Diencephalon (tissue), 1 donor: Measurements from ENCODE around the gene CDC73. TPM values are rescaled to one million over a fixed set of nuclear protein-coding genes. Genes with fewer than 3 reads are reported as not detected.

Experiments
- small RNA-seq: library from RNA; depleted of rRNA; stranded (forward); fragments of <200 nt; gene quantifications from one replicate; pipeline ENCODE3, GENCODE V24; 2014
- total RNA-seq: library from RNA; depleted of rRNA; stranded (reverse); fragments of >200 nt; gene quantifications from one replicate; pipeline ENCODE4 v1.2.3, GENCODE V29; 2014

CDC73 gene
- 42.2 TPM for total RNA-seq

DNA sequence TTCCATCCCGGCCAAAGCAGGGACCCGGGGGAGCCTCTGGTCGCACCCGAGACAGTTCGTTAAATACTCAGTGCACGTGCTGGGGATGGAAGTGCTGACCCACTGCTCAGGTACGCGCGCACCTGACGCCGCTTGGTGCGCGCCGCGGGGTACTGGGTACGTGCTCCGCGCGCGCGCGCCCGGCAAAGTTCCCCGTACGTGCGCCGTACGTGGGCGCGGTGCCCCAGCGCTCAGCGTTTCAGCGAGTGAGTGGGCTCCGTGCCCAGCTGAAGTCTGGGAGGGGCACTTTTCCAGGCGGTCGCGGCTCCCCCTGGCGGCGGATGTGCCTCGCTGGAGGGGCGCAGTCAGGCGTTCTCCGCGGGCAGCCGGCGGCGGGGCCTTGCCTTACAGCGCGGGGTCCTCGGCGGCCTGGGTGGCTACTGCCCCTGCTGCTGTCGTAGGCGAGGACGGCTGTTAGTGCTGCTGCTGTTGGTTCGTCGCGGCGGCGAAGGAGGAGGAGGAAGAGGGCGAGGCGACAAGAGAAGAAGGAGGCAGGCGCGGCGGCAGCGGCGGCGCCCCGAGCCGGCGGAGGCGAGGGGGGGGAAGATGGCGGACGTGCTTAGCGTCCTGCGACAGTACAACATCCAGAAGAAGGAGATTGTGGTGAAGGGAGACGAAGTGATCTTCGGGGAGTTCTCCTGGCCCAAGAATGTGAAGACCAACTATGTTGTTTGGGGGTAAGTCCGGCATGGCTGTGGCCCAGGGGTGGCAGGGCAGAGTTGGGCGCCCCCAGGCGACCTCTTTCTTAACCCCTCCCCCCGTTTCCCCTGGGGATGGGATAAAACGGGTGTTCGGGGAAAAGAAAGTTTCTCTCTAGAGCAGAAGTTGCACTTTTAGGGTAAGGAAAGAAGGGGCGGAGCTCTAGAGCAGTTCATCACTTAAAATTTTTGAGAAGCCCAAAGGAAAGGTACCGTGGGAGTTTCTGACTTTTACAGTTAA, at the start of gene CDC73:
Gene CDC73, plus strand, starts transcription at position 416 of the 978 bp plus-strand sequence. Its CDS starts 170 bp downstream, at position 586.

GRCh38 chr1:193104907-193105820, 16.7 kb upstream of the CDC73 start, which contains the start of gene GLRX2:
TSS of gene GLRX2 (minus strand) at chr1:193105414. CDS start at chr1:193105382, 32 bp downstream.

GRCh38 chr1:193185901-193186731, 64.3 kb downstream of the CDC73 start, which contains the start of gene B3GALT2:
TSS of gene B3GALT2 (minus strand) at chr1:193186613. CDS start at chr1:193181562, 5,051 bp downstream.

Small RNA genes within 50 kb of the gene (small RNA-seq; reads per million reads assigned to genes)
- gene MIR1278, result 0.10 reads per million

Other genes with a start within 250 kb of the CDC73 start
- 63.2 TPM for gene UCHL5, start 62.7 kb upstream of the CDC73 start, total RNA-seq
- 316 TPM for gene RO60, start 62.4 kb upstream of the CDC73 start, total RNA-seq
- gene GLRX2, start 16.6 kb upstream of the CDC73 start, total RNA-seq, result 11.5 TPM
- gene B3GALT2, start 64.6 kb downstream of the CDC73 start, total RNA-seq, result 87.0 TPM